ENCODE results near the gene RETSAT. TPM values are rescaled to one million over a fixed set of nuclear protein-coding genes. Genes with fewer than 3 reads are reported as not detected.
"Not testable (repeated sequence)": the region's sequence is repeated elsewhere in the genome, so short reads cannot be mapped to it uniquely, and the experiment has no call there.

Gene RETSAT
- total RNA-seq, 1 donor from 2014 or later, result 23.1 TPM

DNA sequence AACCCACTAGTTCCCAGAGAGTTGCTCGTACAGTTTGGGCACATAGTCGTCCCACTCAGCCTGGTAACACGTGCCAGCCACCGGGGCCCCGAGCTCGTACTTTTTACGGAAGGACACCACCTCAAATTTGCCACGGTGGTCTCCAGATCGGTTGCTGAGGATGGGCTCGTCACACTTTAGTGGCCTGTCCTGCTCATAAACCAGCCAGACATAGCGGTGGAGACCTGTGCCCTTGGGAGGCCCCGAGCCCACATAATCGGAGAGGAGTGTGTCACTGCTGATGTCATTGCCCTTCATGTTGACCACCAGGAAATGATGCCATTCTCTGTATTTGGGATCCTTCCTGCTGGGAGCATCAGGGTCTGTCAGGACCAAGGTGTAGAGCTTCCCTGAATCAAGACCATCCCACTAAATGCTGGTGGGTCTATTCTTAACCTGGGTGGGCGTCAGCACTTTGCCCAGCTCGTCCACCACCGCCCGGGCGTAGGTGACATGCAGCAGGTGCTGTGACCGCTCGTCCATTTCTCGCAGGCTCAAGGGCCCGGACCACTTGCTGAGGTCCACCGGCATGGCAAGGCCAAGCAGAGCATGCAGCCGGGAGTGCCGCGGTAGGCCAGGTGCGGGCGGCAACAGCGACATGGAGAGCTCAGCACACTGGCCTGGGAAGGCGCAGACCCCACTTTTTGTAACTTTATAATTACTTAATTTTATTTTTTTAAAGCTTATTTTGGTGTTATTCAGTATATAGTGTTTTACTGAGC, 12.9 kb downstream of the RETSAT start:
- Mint-ChIP-seq H3K27ac (no peak overlapping the region), H3K9me3 (ENCODE audit: low read depth) (no peaks in the 10 kb centered on the region), H3K4me1 (ENCODE audit: low read depth) (no peaks in the 10 kb centered on the region), H3K36me3 (ENCODE audit: insufficient read depth) (peaks cover 4% of the 10 kb centered on the region), H3K4me3 (ENCODE audit: low read depth) (no peak overlapping the region), H3K27me3 (peaks cover 14% of the 10 kb centered on the region)
- TF ChIP-seq, protein P1, sequence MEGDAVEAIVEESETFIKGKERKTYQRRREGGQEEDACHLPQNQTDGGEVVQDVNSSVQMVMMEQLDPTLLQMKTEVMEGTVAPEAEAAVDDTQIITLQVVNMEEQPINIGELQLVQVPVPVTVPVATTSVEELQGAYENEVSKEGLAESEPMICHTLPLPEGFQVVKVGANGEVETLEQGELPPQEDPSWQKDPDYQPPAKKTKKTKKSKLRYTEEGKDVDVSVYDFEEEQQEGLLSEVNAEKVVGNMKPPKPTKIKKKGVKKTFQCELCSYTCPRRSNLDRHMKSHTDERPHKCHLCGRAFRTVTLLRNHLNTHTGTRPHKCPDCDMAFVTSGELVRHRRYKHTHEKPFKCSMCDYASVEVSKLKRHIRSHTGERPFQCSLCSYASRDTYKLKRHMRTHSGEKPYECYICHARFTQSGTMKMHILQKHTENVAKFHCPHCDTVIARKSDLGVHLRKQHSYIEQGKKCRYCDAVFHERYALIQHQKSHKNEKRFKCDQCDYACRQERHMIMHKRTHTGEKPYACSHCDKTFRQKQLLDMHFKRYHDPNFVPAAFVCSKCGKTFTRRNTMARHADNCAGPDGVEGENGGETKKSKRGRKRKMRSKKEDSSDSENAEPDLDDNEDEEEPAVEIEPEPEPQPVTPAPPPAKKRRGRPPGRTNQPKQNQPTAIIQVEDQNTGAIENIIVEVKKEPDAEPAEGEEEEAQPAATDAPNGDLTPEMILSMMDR (IDR thresholded peaks at IDR 0.05; ENCODE audit: unreplicated experiment), result no peak
- no peak for DNase-seq (ENCODE audit: low spot score, unreplicated experiment)

DNA sequence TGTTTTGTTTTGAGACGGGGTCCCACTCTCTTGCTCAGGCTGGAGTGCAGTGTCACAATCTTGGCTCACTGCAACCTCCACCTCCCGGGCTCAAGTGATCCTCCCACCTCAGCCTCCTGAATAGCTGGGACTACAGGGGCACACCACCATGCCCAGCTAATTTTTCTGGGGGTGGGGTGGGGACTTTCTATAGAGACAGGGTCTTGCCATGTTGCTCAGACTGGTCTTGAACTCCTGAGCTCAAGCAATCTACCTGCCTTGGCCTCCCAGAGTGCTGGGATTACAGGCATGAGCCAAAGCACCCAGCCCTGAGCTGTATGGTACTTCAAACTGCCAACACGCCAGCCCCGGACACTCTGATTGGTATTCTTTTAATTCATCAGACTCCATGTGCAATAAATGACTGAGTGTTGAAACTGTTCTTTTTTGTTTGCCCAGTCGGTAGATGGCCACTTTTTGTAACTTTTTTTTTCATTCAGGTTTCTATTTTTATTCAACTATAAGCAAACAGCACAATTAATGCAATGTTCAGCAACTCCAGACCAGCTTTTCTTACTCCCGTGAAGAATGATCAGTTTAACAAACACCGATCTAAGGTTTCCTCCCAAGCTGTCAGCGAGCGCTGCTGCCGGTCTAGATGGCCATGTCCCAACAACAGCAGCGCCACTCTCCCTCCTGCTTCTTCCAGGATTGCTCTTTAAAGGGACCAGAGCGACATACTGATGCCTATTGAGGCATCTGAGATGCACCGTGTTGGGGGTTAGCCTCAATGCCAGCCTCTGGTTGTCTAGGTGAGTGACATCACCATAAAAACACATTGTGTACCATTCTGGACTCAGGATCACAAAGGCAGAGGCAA, 14.1 kb downstream of the RETSAT start:
- Mint-ChIP-seq H3K4me1 (ENCODE audit: low read depth) (no peaks in the 10 kb centered on the region), H3K36me3 (ENCODE audit: insufficient read depth) (peaks cover 3% of the 10 kb centered on the region), H3K9me3 (ENCODE audit: low read depth) (no peaks in the 10 kb centered on the region), H3K27me3 (peaks cover 14% of the 10 kb centered on the region), H3K27ac (no peak overlapping the region), H3K4me3 (ENCODE audit: low read depth) (no peak overlapping the region)
- TF ChIP-seq, protein P1 (IDR thresholded peaks at IDR 0.05; ENCODE audit: unreplicated experiment), result no peak
- no peak for DNase-seq (ENCODE audit: low spot score, unreplicated experiment)

GRCh38 chr2:85334928-85335327, 19.4 kb downstream of the RETSAT start:
- Mint-ChIP-seq H3K36me3 (ENCODE audit: insufficient read depth) (peaks cover 1% of the 10 kb centered on the region), H3K9me3 (ENCODE audit: low read depth) (peaks cover 3% of the 10 kb centered on the region), H3K27me3 (peaks cover 8% of the 10 kb centered on the region), H3K4me3 (ENCODE audit: low read depth) (no peak overlapping the region), H3K27ac (no peak overlapping the region), H3K4me1 (ENCODE audit: low read depth) (peaks cover 1% of the 10 kb centered on the region)
- TF ChIP-seq, protein P1 (IDR thresholded peaks at IDR 0.05; ENCODE audit: unreplicated experiment), result no peak
- DNase-seq (ENCODE audit: low spot score, unreplicated experiment), result no peak

GRCh38 chr2:85333877-85334276, 20.5 kb downstream of the RETSAT start:
- not testable (repeated sequence) for H3K36me3 Mint-ChIP-seq (ENCODE audit: insufficient read depth); H3K9me3 Mint-ChIP-seq (ENCODE audit: low read depth); H3K27ac Mint-ChIP-seq; H3K27me3 Mint-ChIP-seq; DNase-seq (ENCODE audit: low spot score, unreplicated experiment); H3K4me3 Mint-ChIP-seq (ENCODE audit: low read depth); H3K4me1 Mint-ChIP-seq (ENCODE audit: low read depth)

- H3K27ac Mint-ChIP-seq, result no peak overlapping the region
- DNase-seq (ENCODE audit: low spot score, unreplicated experiment), result no peak
Observed at GRCh38 chr2:85330839-85331636, 23.3 kb downstream of the RETSAT start.

DNA sequence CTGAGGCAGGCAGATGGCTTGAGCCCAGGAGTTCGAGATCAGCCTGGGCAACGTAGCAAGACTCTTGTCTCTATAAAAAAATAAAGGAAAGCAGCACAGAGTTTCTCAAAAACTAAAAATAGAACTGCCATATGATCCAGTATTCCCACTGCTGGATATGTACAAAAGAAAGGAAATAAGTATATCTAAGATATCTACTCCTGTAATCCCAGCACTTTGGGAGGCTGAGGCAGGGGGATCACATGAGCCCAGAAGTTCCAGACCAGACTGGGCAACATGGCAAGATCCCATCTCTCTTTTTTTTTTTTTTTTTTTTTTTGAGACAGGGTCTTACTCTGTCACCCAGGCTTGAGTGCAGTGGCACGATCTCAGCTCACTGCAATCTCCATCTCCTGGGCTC, 24.6 kb downstream of the RETSAT start:
- DNase-seq (ENCODE audit: low spot score, unreplicated experiment); H3K36me3 Mint-ChIP-seq (ENCODE audit: insufficient read depth); H3K9me3 Mint-ChIP-seq (ENCODE audit: low read depth); H3K27ac Mint-ChIP-seq; H3K27me3 Mint-ChIP-seq: not testable (repeated sequence)
- Mint-ChIP-seq H3K4me1 (ENCODE audit: low read depth) (peaks cover 32% of the 10 kb centered on the region), H3K4me3 (ENCODE audit: low read depth) (peak overlapping the region; percentile 4)

More at GRCh38 chr2:85330839-85331636, 23.3 kb downstream of the RETSAT start:
- no peaks in the 10 kb centered on the region for H3K27me3 Mint-ChIP-seq
- peaks cover 19% of the 10 kb centered on the region for H3K4me1 Mint-ChIP-seq (ENCODE audit: low read depth)
- H3K4me3 Mint-ChIP-seq (ENCODE audit: low read depth), result no peak overlapping the region
- H3K36me3 Mint-ChIP-seq (ENCODE audit: insufficient read depth), result peaks cover 1% of the 10 kb centered on the region
- TF ChIP-seq, protein P1 (IDR thresholded peaks at IDR 0.05; ENCODE audit: unreplicated experiment), result no peak
- H3K9me3 Mint-ChIP-seq (ENCODE audit: low read depth), result peaks cover 3% of the 10 kb centered on the region

Data from progenitor cell of endocrine pancreas (in vitro differentiated cells).